GM12878 (cell line): ENCODE results near the gene ABHD18. TPM values are rescaled to one million over a fixed set of nuclear protein-coding genes. Genes with fewer than 3 reads are reported as not detected.

ENCODE experiments used
- polyA plus RNA-seq, 11 experiments: library from polyadenylated mRNA; depleted of rRNA in 4 of 11; unstranded in 6 of 11; stranded (reverse) in 5 of 11; fragments of >200 nt; fragmentation: Nextera tagmentation in 4 of 11; fragmentation: Illumina TruSeq in 1 of 11; extraction: Ambion mirVana in 4 of 11; extraction: Trizol in 1 of 11; gene quantifications; 1 replicate in 1 of 11; 2 replicates in 10 of 11; pipeline versions ENCODE4 v1.2.1 to v1.2.3, GENCODE V29; 2011 to 2016; ENCODE audit warnings: inconsistent platforms in 2 of 11, missing spikeins in 2 of 11, low read depth in 1 of 11
- total RNA-seq, 4 experiments: library from RNA; depleted of rRNA in 3 of 4; stranded (reverse); fragments of >200 nt in 3 of 4; fragmentation: Illumina TruSeq in 1 of 4; extraction: Trizol in 1 of 4; gene quantifications; 2 replicates each; pipeline versions ENCODE4 v1.2.1 to v1.2.3, GENCODE V29; 2013 to 2021

Gene ABHD18
- total and polyA plus RNA-seq, 10 of the 15 experiments (the other 5 are each of a cell fraction or from before 2014, with no cell fraction given) = 3.4 to 13.5 (median 9.6) TPM

Other genes with a start within 250 kb of the ABHD18 start
- not detected in 2 replicates for gene SLC25A31, start 235.0 kb upstream of the ABHD18 start, total RNA-seq (2014; rRNA removed)
- gene SLC25A31, start 235.0 kb upstream of the ABHD18 start, total RNA-seq (2014; rRNA removed; fragmentation: Illumina TruSeq; extraction: Trizol) = not detected in 2 replicates
- gene SLC25A31, start 235.0 kb upstream of the ABHD18 start, total RNA-seq (2021) = not detected in 2 replicates
- gene SLC25A31, start 235.0 kb upstream of the ABHD18 start, polyA plus RNA-seq (2011; rRNA removed) = not detected in 2 replicates
- not detected in 2 replicates for gene SLC25A31, start 235.0 kb upstream of the ABHD18 start, polyA plus RNA-seq (2014; fragmentation: Illumina TruSeq; extraction: Trizol)
- gene SLC25A31, start 235.0 kb upstream of the ABHD18 start, polyA plus RNA-seq (2014; fragmentation: Nextera tagmentation; extraction: Ambion mirVana) = not detected
- gene SLC25A31, start 235.0 kb upstream of the ABHD18 start, polyA plus RNA-seq (2014; rRNA removed) = not detected in 2 replicates
- gene SLC25A31, start 235.0 kb upstream of the ABHD18 start, polyA plus RNA-seq (2016; fragmentation: Nextera tagmentation; extraction: Ambion mirVana) = not detected
- gene HSPA4L, start 183.1 kb upstream of the ABHD18 start, total RNA-seq (2014; rRNA removed) = 12.0 and 12.1 TPM in 2 replicates
- 23.1 and 24.1 TPM in 2 replicates for gene HSPA4L, start 183.1 kb upstream of the ABHD18 start, total RNA-seq (2014; rRNA removed; fragmentation: Illumina TruSeq; extraction: Trizol)
- gene HSPA4L, start 183.1 kb upstream of the ABHD18 start, total RNA-seq (2021) = 20.4 and 21.5 TPM in 2 replicates
- gene HSPA4L, start 183.1 kb upstream of the ABHD18 start, polyA plus RNA-seq (2011; rRNA removed) = 21.3 and 37.8 TPM in 2 replicates
- gene HSPA4L, start 183.1 kb upstream of the ABHD18 start, polyA plus RNA-seq (2014; fragmentation: Illumina TruSeq; extraction: Trizol) = 23.8 and 30.2 TPM in 2 replicates
- gene HSPA4L, start 183.1 kb upstream of the ABHD18 start, polyA plus RNA-seq (2014; fragmentation: Nextera tagmentation; extraction: Ambion mirVana) = 10 to 100 TPM in 1 of 2 experiments, 1 to 10 TPM in 1; 8.6 to 12.8 TPM
- 8.4 and 11.1 TPM in 2 replicates for gene HSPA4L, start 183.1 kb upstream of the ABHD18 start, polyA plus RNA-seq (2014; rRNA removed)
- 10 to 100 TPM; 38.1 to 40.5 TPM for gene HSPA4L, start 183.1 kb upstream of the ABHD18 start, polyA plus RNA-seq (2016; fragmentation: Nextera tagmentation; extraction: Ambion mirVana)
- 49.1 and 49.2 TPM in 2 replicates for gene PLK4, start 84.5 kb upstream of the ABHD18 start, total RNA-seq (2014; rRNA removed)
- 40.1 and 46.4 TPM in 2 replicates for gene PLK4, start 84.5 kb upstream of the ABHD18 start, total RNA-seq (2014; rRNA removed; fragmentation: Illumina TruSeq; extraction: Trizol)
- gene PLK4, start 84.5 kb upstream of the ABHD18 start, total RNA-seq (2021) = 34.7 and 34.8 TPM in 2 replicates
- 54.9 and 90.6 TPM in 2 replicates for gene PLK4, start 84.5 kb upstream of the ABHD18 start, polyA plus RNA-seq (2011; rRNA removed)
- gene PLK4, start 84.5 kb upstream of the ABHD18 start, polyA plus RNA-seq (2014; fragmentation: Illumina TruSeq; extraction: Trizol) = 48.4 and 65.1 TPM in 2 replicates
- gene PLK4, start 84.5 kb upstream of the ABHD18 start, polyA plus RNA-seq (2014; fragmentation: Nextera tagmentation; extraction: Ambion mirVana) = 10 to 100 TPM; 16.6 to 17.5 TPM
- 55.3 and 61.1 TPM in 2 replicates for gene PLK4, start 84.5 kb upstream of the ABHD18 start, polyA plus RNA-seq (2014; rRNA removed)
- gene PLK4, start 84.5 kb upstream of the ABHD18 start, polyA plus RNA-seq (2016; fragmentation: Nextera tagmentation; extraction: Ambion mirVana) = 10 to 100 TPM; 44.4 to 45.3 TPM
- 19.4 and 21.7 TPM in 2 replicates for gene MFSD8, start 233 bp upstream of the ABHD18 start, total RNA-seq (2014; rRNA removed)
- 18.4 and 18.6 TPM in 2 replicates for gene MFSD8, start 233 bp upstream of the ABHD18 start, total RNA-seq (2014; rRNA removed; fragmentation: Illumina TruSeq; extraction: Trizol)
- 13.5 and 17.0 TPM in 2 replicates for gene MFSD8, start 233 bp upstream of the ABHD18 start, total RNA-seq (2021)
- 27.7 and 45.4 TPM in 2 replicates for gene MFSD8, start 233 bp upstream of the ABHD18 start, polyA plus RNA-seq (2011; rRNA removed)
- gene MFSD8, start 233 bp upstream of the ABHD18 start, polyA plus RNA-seq (2014; fragmentation: Illumina TruSeq; extraction: Trizol) = 12.7 and 15.8 TPM in 2 replicates
- 10 to 100 TPM; 18.2 to 29.9 TPM for gene MFSD8, start 233 bp upstream of the ABHD18 start, polyA plus RNA-seq (2014; fragmentation: Nextera tagmentation; extraction: Ambion mirVana)
- gene MFSD8, start 233 bp upstream of the ABHD18 start, polyA plus RNA-seq (2014; rRNA removed) = 11.2 and 13.2 TPM in 2 replicates
- gene MFSD8, start 233 bp upstream of the ABHD18 start, polyA plus RNA-seq (2016; fragmentation: Nextera tagmentation; extraction: Ambion mirVana) = 10 to 100 TPM; 16.8 to 18.8 TPM
- gene LARP1B, start 95.9 kb downstream of the ABHD18 start, total RNA-seq (2014; rRNA removed) = 17.8 and 21.1 TPM in 2 replicates
- 30.0 and 30.9 TPM in 2 replicates for gene LARP1B, start 95.9 kb downstream of the ABHD18 start, total RNA-seq (2014; rRNA removed; fragmentation: Illumina TruSeq; extraction: Trizol)
- 15.2 and 15.8 TPM in 2 replicates for gene LARP1B, start 95.9 kb downstream of the ABHD18 start, total RNA-seq (2021)
- 18.7 and 25.9 TPM in 2 replicates for gene LARP1B, start 95.9 kb downstream of the ABHD18 start, polyA plus RNA-seq (2011; rRNA removed)
- 23.3 and 30.7 TPM in 2 replicates for gene LARP1B, start 95.9 kb downstream of the ABHD18 start, polyA plus RNA-seq (2014; fragmentation: Illumina TruSeq; extraction: Trizol)
- gene LARP1B, start 95.9 kb downstream of the ABHD18 start, polyA plus RNA-seq (2014; fragmentation: Nextera tagmentation; extraction: Ambion mirVana) = 10 to 100 TPM in 1 of 2 experiments, 1 to 10 TPM in 1; 9.3 to 12.7 TPM
- gene LARP1B, start 95.9 kb downstream of the ABHD18 start, polyA plus RNA-seq (2014; rRNA removed) = 13.8 and 14.3 TPM in 2 replicates
- gene LARP1B, start 95.9 kb downstream of the ABHD18 start, polyA plus RNA-seq (2016; fragmentation: Nextera tagmentation; extraction: Ambion mirVana) = 1 to 10 TPM; 9.2 to 10.0 TPM